Endodermal cell (in vitro differentiated cells): ENCODE data around the gene KCNIP4. TPM values are rescaled to one million over a fixed set of nuclear protein-coding genes. Genes with fewer than 3 reads are reported as not detected.
A peak's percentile ranks its signal among the peaks of the same experiment; 100 is the strongest.

ENCODE experiments used
- DNase-seq: peaks from one replicate; pipeline ENCODE4 v3.0.0-alpha.2; 2017
- H3K27ac ChIP-seq: 2 replicates; pipeline ENCODE4 v1.5.1; 2013; ENCODE audit warnings: mild to moderate bottlenecking, low read depth, low read length, moderate library complexity
- H3K27me3 ChIP-seq: 2 replicates; pipeline ENCODE4 v1.6.1; 2013; ENCODE audit warnings: mild to moderate bottlenecking, low read length, moderate library complexity; ENCODE audit not compliant: insufficient read depth, control insufficient read depth, poor library complexity, severe bottlenecking
- H3K36me3 ChIP-seq: 2 replicates; pipeline ENCODE4 v1.7.0; 2013; ENCODE audit warnings: mild to moderate bottlenecking, low read length, moderate library complexity; ENCODE audit not compliant: control insufficient read depth, insufficient read depth
- H3K4me1 ChIP-seq: one replicate; pipeline ENCODE4 v1.7.0; 2013; ENCODE audit warnings: low read length; ENCODE audit not compliant: control insufficient read depth, insufficient read depth
- H3K4me3 ChIP-seq: 2 replicates; pipeline ENCODE4 v1.5.1; 2013; ENCODE audit warnings: mild to moderate bottlenecking, low read length, moderate library complexity
- H3K9ac ChIP-seq: 2 replicates; pipeline ENCODE4 v1.6.1; 2013; ENCODE audit warnings: mild to moderate bottlenecking, low read length, moderate library complexity; ENCODE audit not compliant: poor library complexity, severe bottlenecking; ENCODE audit errors: extremely low read depth
- H3K9me3 ChIP-seq: 2 replicates; pipeline ENCODE4 v1.6.1; 2013; ENCODE audit warnings: mild to moderate bottlenecking, low read length, moderate library complexity; ENCODE audit not compliant: control insufficient read depth
- H3K27ac Mint-ChIP-seq: 2 replicates; pipeline ENCODE4 v1.8.0; 2020; ENCODE audit warnings: mixed read lengths
- H3K27me3 Mint-ChIP-seq: 2 replicates; pipeline ENCODE4 v1.8.0; 2021; ENCODE audit warnings: mild to moderate bottlenecking, mixed read lengths; ENCODE audit not compliant: insufficient read depth
- H3K36me3 Mint-ChIP-seq: 2 replicates; pipeline ENCODE4 v1.8.0; 2020; ENCODE audit warnings: low read depth, mixed read lengths
- H3K4me1 Mint-ChIP-seq: 2 replicates; pipeline ENCODE4 v1.8.0; 2020; ENCODE audit warnings: mixed read lengths
- H3K4me3 Mint-ChIP-seq: 2 replicates; pipeline ENCODE4 v1.8.0; 2020; ENCODE audit warnings: mild to moderate bottlenecking, moderate library complexity, mixed read lengths
- H3K9me3 Mint-ChIP-seq: 2 replicates; pipeline ENCODE4 v1.8.0; 2020; ENCODE audit warnings: mild to moderate bottlenecking, mixed read lengths
- WGBS, 2 experiments: methylation state at CpG; one replicate each; pipeline versions ENCODE4 v1.1.5 to v1.1.7; 2013; ENCODE audit warnings: missing lambda C conversion rate in 2 of 2, mixed read lengths in 1 of 2; ENCODE audit not compliant: insufficient coverage in 1 of 2, insufficient read length in 1 of 2; 5-methylcytosine and 5-hydroxymethylcytosine counted together
- total RNA-seq, 2 donors: library from RNA; stranded (reverse); fragmentation: NEBNext Ultra II Directional in 1 of 2; extraction: Animal tissue kit (Norgen Biotek cat#: 25700) in 1 of 2; gene quantifications; 2 replicates in 1 of 2; 3 replicates in 1 of 2; pipeline ENCODE4 v1.2.1, GENCODE V29; 2021
- TF ChIP-seq, protein P1 (sequence below): fragments of 200-600 bp; sonication (generic); conservative IDR thresholded peaks from 2 replicates; pipeline ENCODE4 v1.5.0; 2021; ENCODE audit warnings: antibody characterized with exemption, mild to moderate bottlenecking

KCNIP4 gene
- total RNA-seq, 2 donors from 2014 or later, result not detected

DNA sequence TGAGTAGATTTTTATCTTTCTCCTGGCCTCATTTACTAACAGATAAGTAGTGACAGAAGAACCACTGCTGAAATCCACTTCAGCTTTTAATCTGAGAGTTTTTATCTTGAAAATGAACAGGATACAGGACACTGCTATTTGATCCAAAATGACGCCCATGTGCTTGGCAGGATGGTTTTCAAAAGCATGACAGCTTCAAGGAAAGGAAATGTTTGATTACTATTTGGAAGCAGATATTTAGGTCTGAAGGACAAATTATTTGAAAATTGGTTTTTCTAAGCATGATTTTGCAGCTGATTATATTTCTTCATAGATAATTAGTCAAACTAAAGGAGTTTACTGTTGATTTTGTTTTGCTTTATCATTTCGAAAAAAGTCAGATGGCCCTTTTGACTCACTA is 1237.2 kb downstream of the KCNIP4 start:
- Mint-ChIP-seq H3K4me1 (no peaks in the 10 kb centered on the region), H3K36me3 (peaks cover 50% of the 10 kb centered on the region), H3K9me3 (peaks cover 13% of the 10 kb centered on the region), H3K27me3 (no peaks in the 10 kb centered on the region), H3K4me3 (no peak overlapping the region), H3K27ac (no peak overlapping the region)
- TF ChIP-seq, protein P1, sequence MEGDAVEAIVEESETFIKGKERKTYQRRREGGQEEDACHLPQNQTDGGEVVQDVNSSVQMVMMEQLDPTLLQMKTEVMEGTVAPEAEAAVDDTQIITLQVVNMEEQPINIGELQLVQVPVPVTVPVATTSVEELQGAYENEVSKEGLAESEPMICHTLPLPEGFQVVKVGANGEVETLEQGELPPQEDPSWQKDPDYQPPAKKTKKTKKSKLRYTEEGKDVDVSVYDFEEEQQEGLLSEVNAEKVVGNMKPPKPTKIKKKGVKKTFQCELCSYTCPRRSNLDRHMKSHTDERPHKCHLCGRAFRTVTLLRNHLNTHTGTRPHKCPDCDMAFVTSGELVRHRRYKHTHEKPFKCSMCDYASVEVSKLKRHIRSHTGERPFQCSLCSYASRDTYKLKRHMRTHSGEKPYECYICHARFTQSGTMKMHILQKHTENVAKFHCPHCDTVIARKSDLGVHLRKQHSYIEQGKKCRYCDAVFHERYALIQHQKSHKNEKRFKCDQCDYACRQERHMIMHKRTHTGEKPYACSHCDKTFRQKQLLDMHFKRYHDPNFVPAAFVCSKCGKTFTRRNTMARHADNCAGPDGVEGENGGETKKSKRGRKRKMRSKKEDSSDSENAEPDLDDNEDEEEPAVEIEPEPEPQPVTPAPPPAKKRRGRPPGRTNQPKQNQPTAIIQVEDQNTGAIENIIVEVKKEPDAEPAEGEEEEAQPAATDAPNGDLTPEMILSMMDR, result no peak
- H3K27ac ChIP-seq, result no peak overlapping the region
- H3K9me3 ChIP-seq, result peaks cover 3% of the 10 kb centered on the region
- H3K36me3 ChIP-seq, result peaks cover 51% of the 10 kb centered on the region
- no peak overlapping the region for H3K4me3 ChIP-seq
- H3K27me3 ChIP-seq, result no peaks in the 10 kb centered on the region
- WGBS, 2 experiments, result 91 to 93% methylated on average over 1 to 2 of the region's 2 CpGs
- DNase-seq, result no peak
- no peak overlapping the region for H3K9ac ChIP-seq
- no peaks in the 10 kb centered on the region for H3K4me1 ChIP-seq

DNA sequence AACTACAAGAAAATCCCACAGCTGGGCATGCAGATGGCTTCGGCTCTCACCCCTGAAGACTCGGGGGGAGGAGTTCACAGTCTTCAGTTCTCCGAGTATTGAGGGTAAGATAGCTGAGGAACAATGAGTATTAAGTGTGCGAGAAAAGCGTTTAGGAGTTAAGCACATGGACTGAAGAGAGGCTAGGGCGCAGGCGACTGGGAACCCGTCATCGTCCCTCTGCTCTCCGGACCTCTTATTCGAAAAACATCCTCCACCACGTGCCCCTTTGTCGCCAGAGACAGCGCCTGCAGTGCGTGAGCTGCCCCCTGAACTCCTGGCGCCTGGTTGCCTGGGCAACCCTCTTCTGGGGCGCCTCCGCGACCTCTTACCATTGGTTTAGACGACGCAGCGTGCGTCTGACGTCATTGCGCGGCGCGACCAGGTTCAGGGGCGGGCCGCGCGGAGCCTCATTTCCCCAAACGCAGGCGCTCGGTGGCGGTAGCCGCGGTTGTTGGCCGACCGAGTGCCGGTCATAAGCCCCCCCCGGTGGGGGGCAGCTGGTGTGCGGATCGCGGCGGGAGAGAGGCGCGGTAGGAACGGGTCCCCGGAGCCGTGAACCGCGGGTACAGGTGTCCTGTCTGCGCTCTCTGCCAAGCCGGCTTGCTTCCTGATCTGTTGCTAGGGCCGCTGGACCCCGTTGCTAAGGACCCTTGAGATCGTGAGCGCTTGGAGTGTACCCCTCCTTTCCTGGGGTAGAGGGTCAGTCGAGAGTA is 1248.4 kb downstream of the KCNIP4 start, which contains the start of gene PACRGL:
Gene PACRGL (plus strand): TSS at position 452 of the 755 bp plus-strand sequence. CDS start 4,024 bp downstream, outside the sequence.
- peak within 1 kb of the TSS; percentile 86 for H3K4me3 Mint-ChIP-seq
- Histone ChIP-seq H3K4me3 (peak within 1 kb of the TSS; percentile 96), H3K27me3 (peaks cover 10% of the 10 kb centered on the region), H3K36me3 (peaks cover 9% of the 10 kb centered on the region), H3K4me1 (no peaks in the 10 kb centered on the region), H3K27ac (peak within 1 kb of the TSS; percentile 87), H3K9ac (peak within 1 kb of the TSS; percentile 77), H3K9me3 (no peaks in the 10 kb centered on the region)
- peaks cover 11% of the 10 kb centered on the region for H3K36me3 Mint-ChIP-seq
- no peaks in the 10 kb centered on the region for H3K9me3 Mint-ChIP-seq
- WGBS, 2 experiments, result 1% methylated on average over 21 to 60 of the region's 60 CpGs
- TF ChIP-seq, protein P1, result no peak
- peak within 1 kb of the TSS; percentile 94 for H3K27ac Mint-ChIP-seq
- peak; percentile 97 for DNase-seq
- H3K4me1 Mint-ChIP-seq, result peaks cover 4% of the 10 kb centered on the region
- peaks cover 8% of the 10 kb centered on the region for H3K27me3 Mint-ChIP-seq

DNA sequence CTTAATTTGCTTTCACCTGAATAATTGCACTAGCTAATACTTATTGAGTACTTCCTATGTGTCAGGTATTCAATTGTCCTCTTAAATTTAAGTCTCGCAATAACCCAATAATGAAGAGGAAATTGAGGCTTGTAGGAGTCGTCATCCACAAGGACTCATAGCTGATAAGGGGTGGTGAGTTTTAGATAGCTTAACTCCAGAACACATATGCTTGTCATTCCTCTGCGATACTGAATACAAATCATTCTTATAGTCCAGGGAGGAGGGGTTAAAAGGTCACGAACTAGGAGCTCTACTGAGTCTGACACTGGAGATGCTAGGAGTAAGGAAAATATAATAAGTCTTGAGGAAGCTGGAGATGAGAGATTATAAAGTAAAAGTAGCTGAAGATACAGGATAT is 1249.8 kb downstream of the KCNIP4 start:
- Histone ChIP-seq H3K36me3 (no peaks in the 10 kb centered on the region), H3K4me1 (no peaks in the 10 kb centered on the region)
- WGBS, 2 experiments, result 97 to 100% methylated on average over 3 to 4 of the region's 4 CpGs

More for the DNA sequence above, 1249.8 kb downstream of the KCNIP4 start:
- H3K27me3 ChIP-seq, result peaks cover 10% of the 10 kb centered on the region
- no peak overlapping the region for H3K9ac ChIP-seq
- H3K27me3 Mint-ChIP-seq, result peaks cover 11% of the 10 kb centered on the region
- peaks cover 4% of the 10 kb centered on the region for H3K4me1 Mint-ChIP-seq
- no peaks in the 10 kb centered on the region for H3K9me3 ChIP-seq
- no peak overlapping the region for H3K27ac ChIP-seq
- no peak overlapping the region for H3K27ac Mint-ChIP-seq
- TF ChIP-seq, protein P1, result no peak
- no peak for DNase-seq
- H3K9me3 Mint-ChIP-seq, result no peaks in the 10 kb centered on the region
- no peaks in the 10 kb centered on the region for H3K36me3 Mint-ChIP-seq
- H3K4me3 ChIP-seq, result no peak overlapping the region
- H3K4me3 Mint-ChIP-seq, result no peak overlapping the region
